Measurements from ENCODE around the gene SLC37A1.

SLC37A1 gene

DNA sequence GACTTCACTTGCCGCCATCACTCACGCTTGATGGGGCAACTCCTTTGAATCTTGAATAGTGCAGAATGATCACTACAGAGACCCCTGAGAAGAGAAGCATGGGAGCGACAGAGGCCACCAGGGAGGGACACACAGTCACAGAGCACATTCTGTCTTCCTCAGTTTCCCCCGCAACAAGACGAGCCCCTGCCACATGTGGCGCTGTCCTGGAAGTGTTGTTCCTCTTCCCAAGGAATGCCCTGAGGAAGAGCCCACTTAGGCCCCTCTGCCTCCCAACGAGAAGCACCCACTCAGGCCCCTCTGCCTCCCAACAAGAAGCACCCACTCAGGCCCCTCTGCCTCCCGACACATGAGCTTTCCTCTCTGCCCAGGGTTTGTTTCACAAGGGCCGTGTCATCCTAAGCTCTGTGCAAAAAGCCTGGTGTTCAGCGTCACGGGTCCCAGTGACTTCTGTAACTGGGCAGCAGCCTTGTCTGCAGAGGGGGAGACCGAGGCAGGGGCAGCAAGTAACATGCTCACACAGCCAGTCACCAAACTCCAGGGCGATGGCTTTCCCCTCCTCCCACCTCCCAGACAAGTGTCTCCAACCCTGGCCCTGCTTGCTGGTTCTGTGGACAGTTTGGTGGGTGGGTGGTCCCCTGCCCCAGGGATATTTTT lies 19.8 kb downstream of the SLC37A1 start:
- Histone ChIP-seq H3K4me1 (ENCODE audit: control insufficient read depth, insufficient read depth, low read length) (peaks cover 7% of the 10 kb centered on the region), H3K9ac (ENCODE audit: low read depth, low read length) (no peak overlapping the region), H3K36me3 (ENCODE audit: insufficient read depth, low read length) (no peaks in the 10 kb centered on the region), H3K4me2 (ENCODE audit: low read length) (peak overlapping the region; percentile 49), H3K4me3 (ENCODE audit: low read length) (no peak overlapping the region), H3K9me3 (replicated peaks; ENCODE audit: low read length) (no peaks in the 10 kb centered on the region), H3K27me3 (ENCODE audit: control insufficient read depth, insufficient read depth, low read length) (peaks cover 30% of the 10 kb centered on the region)

DNA sequence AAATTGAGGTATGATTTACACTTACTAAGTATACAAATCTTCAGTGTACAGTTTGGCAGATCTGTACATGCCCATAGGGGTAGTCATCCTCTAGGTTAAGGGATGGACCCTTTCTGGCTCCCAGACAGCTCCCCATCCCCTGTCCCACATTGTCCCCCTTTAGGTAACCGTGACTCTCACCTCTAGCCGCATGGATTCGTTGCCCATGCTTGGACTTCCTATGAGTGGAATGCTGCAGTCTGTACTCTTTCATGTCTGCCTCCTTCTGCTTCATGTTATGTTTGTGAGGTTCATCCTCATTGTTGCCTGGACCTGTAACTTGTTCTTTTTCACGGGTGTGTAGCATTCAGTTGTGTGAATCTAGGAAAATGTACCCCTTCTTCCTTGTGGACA lies 20.3 kb downstream of the SLC37A1 start:
- Histone ChIP-seq H3K9me3 (replicated peaks; ENCODE audit: low read length) (no peaks in the 10 kb centered on the region), H3K27me3 (ENCODE audit: control insufficient read depth, insufficient read depth, low read length) (peaks cover 30% of the 10 kb centered on the region), H3K9ac (ENCODE audit: low read depth, low read length) (no peak overlapping the region)

DNA sequence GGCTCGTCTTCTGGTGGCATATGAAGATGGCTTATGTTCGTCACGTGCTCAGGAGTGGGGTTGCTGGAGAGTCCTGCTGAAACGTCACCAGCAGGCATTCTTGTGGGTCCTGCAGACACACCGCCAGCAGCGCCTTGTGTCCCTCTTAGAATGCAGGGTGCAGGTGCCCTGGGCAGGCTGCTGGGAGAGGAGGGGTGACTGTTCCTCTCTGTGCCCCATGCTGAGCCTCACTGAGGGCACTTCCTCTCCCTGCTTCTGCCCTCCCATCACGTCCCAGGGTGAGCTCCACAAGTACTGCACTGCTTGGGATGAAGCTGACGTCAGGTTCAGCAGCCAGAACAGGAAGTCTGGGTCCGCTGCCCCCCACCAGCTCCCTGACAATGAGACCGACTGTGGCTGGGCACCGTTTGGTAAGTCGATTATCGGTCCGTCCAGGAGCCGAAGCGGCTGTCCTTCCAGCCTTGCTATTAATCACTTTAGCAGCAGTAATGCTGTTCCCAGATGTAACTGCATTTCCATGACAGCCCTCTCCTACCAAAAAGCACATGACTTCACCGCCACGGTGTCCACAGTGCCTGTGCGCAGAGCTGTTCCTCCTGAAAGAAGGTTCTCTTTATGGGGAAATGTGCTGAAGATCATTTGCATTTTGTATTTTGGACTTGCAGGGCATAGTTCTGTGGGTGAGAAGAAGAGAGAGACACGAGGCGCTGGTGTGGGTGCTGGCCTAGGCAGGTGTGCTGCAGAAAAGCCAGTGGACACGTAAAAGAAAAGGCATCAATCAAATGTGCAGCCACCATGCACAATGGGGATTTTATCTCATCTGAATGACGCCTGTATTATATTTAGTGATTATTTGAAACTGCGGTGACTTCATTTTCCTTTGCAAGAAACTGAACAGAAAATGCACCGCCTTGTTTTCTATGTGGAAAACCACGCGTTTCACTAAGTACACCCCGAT lies 21.0 kb downstream of the SLC37A1 start:
- H3K27me3 ChIP-seq (ENCODE audit: control insufficient read depth, insufficient read depth, low read length) = peaks cover 27% of the 10 kb centered on the region
- H3K9me3 ChIP-seq (replicated peaks; ENCODE audit: low read length) = no peaks in the 10 kb centered on the region
- no peaks in the 10 kb centered on the region for H3K36me3 ChIP-seq (ENCODE audit: insufficient read depth, low read length)
- no peak overlapping the region for H3K4me2 ChIP-seq (ENCODE audit: low read length)
- H3K9ac ChIP-seq (ENCODE audit: low read depth, low read length) = no peak overlapping the region
- H3K4me3 ChIP-seq (ENCODE audit: low read length) = no peak overlapping the region
- peaks cover 7% of the 10 kb centered on the region for H3K4me1 ChIP-seq (ENCODE audit: control insufficient read depth, insufficient read depth, low read length)

More for the DNA sequence above, 20.3 kb downstream of the SLC37A1 start:
- Histone ChIP-seq H3K4me1 (ENCODE audit: control insufficient read depth, insufficient read depth, low read length) (peaks cover 7% of the 10 kb centered on the region), H3K36me3 (ENCODE audit: insufficient read depth, low read length) (no peaks in the 10 kb centered on the region), H3K4me2 (ENCODE audit: low read length) (no peak overlapping the region), H3K4me3 (ENCODE audit: low read length) (no peak overlapping the region)

DNA sequence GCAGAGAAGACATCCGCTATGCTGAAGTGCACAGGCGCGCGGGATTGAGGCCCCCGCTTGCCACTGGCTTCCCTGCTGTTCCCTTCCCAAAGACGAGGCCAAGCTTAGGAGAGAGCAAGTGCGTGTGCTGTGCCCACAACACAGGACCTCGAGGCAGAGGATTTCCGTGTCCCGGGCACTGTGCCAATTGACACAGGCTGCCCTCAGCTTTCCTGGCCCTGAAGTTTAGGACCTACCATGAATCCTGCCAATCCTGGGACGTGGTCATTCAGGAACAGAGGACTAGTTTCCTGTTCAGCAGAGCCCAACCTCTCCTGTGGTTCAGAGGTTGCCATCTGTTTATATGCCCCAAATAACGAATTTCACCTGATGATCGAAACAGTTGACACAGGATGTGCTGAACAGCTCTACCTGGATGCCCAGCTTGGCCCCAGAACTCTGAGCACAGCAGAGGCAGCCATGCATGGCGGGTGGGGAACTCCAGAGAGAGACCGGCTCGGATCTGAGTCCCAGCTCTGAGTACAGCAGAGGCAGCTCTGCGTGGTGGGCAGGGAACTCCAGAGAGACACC lies 22.0 kb downstream of the SLC37A1 start:
- Histone ChIP-seq H3K36me3 (ENCODE audit: insufficient read depth, low read length) (no peaks in the 10 kb centered on the region), H3K4me3 (ENCODE audit: low read length) (no peak overlapping the region), H3K9ac (ENCODE audit: low read depth, low read length) (no peak overlapping the region)

DNA sequence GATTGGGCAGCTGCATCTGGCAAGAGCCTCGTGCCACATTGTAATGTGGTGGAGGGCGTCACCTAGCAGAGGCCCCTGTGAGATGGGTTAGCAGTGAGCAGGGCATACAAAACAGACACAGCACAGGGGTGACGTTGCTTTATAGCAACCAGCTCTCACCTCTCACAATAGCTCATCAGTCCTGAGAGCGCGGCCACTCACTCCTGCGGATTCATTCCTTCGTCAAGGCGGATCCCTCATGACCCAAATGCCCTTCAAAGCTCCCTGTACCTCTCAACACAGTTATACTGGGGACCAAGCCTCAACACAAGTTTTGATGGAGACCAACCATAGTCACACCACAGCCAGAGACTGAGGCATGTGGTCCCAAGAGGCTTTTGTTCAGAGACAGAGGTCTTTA lies 22.9 kb downstream of the SLC37A1 start:
- H3K27me3 ChIP-seq (ENCODE audit: control insufficient read depth, insufficient read depth, low read length) = peaks cover 9% of the 10 kb centered on the region
- peaks cover 7% of the 10 kb centered on the region for H3K4me1 ChIP-seq (ENCODE audit: control insufficient read depth, insufficient read depth, low read length)
- H3K9me3 ChIP-seq (replicated peaks; ENCODE audit: low read length) = no peaks in the 10 kb centered on the region
- no peak overlapping the region for H3K4me2 ChIP-seq (ENCODE audit: low read length)
- no peak overlapping the region for H3K9ac ChIP-seq (ENCODE audit: low read depth, low read length)
- no peak overlapping the region for H3K4me3 ChIP-seq (ENCODE audit: low read length)
- no peaks in the 10 kb centered on the region for H3K36me3 ChIP-seq (ENCODE audit: insufficient read depth, low read length)

More for the DNA sequence above, 22.0 kb downstream of the SLC37A1 start:
- peaks cover 7% of the 10 kb centered on the region for H3K4me1 ChIP-seq (ENCODE audit: control insufficient read depth, insufficient read depth, low read length)
- no peaks in the 10 kb centered on the region for H3K9me3 ChIP-seq (replicated peaks; ENCODE audit: low read length)
- H3K4me2 ChIP-seq (ENCODE audit: low read length) = no peak overlapping the region
- H3K27me3 ChIP-seq (ENCODE audit: control insufficient read depth, insufficient read depth, low read length) = peaks cover 18% of the 10 kb centered on the region

DNA sequence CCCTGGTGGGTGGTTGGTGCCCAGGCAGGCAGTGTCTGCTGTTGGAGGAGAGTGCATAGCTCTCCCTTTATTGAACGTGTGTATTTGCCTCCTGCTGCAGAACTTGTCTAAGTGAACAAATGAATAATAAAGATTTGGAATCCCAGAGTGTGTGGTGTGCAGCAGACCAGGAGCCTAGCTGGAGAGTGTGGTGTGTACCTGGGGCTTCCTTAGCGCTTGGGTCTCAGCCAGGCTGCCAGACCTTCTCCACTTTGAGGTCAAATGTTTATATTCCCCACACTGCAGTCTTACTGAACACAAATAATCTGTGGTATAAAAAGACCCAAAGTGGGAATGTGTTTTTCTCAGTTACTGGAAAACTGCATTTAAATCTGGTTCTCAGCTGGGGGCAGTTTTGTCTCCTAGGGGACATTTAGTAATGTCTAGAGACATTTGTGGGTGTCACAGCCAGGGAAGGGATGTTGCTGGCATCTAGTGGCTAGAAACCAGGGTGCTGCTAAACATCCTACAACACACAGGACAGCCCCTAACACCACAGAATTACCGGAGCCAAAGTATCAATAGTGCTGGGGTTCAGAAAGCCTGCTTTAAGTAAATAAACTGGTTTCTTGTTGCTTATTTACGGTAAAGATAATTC lies 23.6 kb downstream of the SLC37A1 start:
- no peaks in the 10 kb centered on the region for H3K36me3 ChIP-seq (ENCODE audit: insufficient read depth, low read length)

DNA sequence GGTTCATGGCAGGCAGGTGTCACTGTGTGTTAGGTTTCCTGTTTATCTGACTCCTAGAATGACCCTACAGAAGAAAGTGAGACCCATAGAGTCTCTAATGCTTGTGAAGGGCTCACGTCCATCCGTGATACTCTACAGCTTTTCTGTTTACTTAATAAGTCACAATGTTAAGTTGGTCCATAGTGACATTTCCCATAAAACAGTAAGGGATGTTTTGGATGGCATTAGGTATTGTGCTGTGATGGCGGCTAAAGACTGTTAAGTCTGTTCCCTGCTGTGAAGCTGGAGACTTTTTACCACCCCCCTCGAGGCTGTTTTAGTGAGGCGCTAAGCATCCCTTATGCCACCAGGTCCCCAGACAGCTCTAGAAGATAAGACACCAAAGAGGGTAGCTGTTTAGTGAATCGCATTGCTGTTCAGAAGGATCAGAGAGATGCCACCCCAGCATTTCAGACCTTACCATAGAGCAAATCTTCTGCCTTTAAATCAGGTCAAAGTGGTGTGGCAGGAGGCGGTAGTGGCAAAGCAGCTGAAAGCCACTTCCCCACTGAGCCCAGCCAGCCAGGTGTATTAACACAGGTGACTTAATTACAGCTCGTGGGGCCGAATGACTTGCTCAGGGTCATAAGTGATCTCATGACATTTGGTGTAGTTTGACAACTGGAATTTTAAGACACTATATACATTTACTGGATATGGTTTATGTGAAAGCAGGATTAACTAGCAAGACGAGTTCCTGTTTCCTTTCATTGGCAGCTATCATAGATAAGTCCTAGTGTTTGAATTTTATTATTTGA lies 25.0 kb downstream of the SLC37A1 start:
- H3K9ac ChIP-seq (ENCODE audit: low read depth, low read length) = no peak overlapping the region
- no peak overlapping the region for H3K4me2 ChIP-seq (ENCODE audit: low read length)
- no peaks in the 10 kb centered on the region for H3K36me3 ChIP-seq (ENCODE audit: insufficient read depth, low read length)
- no peaks in the 10 kb centered on the region for H3K9me3 ChIP-seq (replicated peaks; ENCODE audit: low read length)
- no peaks in the 10 kb centered on the region for H3K4me1 ChIP-seq (ENCODE audit: control insufficient read depth, insufficient read depth, low read length)
- H3K4me3 ChIP-seq (ENCODE audit: low read length) = no peak overlapping the region
- no peaks in the 10 kb centered on the region for H3K27me3 ChIP-seq (ENCODE audit: control insufficient read depth, insufficient read depth, low read length)

More for the DNA sequence above, 23.6 kb downstream of the SLC37A1 start:
- peaks cover 7% of the 10 kb centered on the region for H3K4me1 ChIP-seq (ENCODE audit: control insufficient read depth, insufficient read depth, low read length)
- no peak overlapping the region for H3K4me3 ChIP-seq (ENCODE audit: low read length)
- H3K9ac ChIP-seq (ENCODE audit: low read depth, low read length) = no peak overlapping the region
- H3K27me3 ChIP-seq (ENCODE audit: control insufficient read depth, insufficient read depth, low read length) = peaks cover 8% of the 10 kb centered on the region
- H3K4me2 ChIP-seq (ENCODE audit: low read length) = no peak overlapping the region
- H3K9me3 ChIP-seq (replicated peaks; ENCODE audit: low read length) = no peaks in the 10 kb centered on the region

DNA sequence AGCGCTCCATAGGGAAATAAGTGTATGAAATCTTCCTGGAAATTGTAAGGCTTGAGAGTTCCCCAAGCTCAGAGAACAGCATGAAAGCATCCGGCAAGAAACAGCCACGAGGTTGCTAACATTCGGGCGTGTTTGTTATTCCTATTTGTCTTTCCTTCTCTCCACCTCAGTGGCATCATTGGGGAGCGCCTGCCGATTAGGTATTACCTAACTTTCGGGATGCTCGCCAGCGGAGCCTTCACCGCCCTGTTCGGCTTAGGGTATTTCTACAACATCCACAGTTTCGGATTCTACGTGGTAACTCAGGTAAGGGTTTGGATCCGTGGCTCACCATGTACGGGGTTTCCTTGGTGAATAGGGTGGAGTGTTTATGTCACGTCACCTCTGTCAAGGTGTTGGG lies 25.7 kb downstream of the SLC37A1 start:
- H3K4me2 ChIP-seq (ENCODE audit: low read length) = no peak overlapping the region
- H3K4me3 ChIP-seq (ENCODE audit: low read length) = no peak overlapping the region
- H3K4me1 ChIP-seq (ENCODE audit: control insufficient read depth, insufficient read depth, low read length) = no peaks in the 10 kb centered on the region
- no peaks in the 10 kb centered on the region for H3K9me3 ChIP-seq (replicated peaks; ENCODE audit: low read length)
- H3K27me3 ChIP-seq (ENCODE audit: control insufficient read depth, insufficient read depth, low read length) = no peaks in the 10 kb centered on the region
- H3K36me3 ChIP-seq (ENCODE audit: insufficient read depth, low read length) = no peaks in the 10 kb centered on the region
- H3K9ac ChIP-seq (ENCODE audit: low read depth, low read length) = no peak overlapping the region

DNA sequence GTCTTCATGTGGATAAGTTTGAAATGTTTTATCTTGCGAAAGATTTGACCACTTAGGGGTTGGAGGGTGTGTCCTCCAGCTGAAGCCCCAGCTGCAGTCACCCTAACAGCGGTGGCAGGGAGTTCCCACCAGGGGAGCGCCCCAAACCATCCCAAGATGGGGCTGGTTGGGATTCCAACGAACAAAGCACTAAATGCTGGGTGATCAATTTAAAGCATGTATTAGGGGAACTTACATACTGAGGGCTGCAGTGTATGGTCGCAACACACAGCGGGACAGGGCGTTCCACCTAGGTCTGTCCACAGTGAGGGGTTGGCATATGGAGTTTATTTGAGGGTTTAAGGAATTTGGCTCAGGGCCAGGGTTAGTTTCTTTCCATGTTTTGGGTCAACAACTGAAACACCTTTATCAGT lies 26.3 kb downstream of the SLC37A1 start:
- H3K36me3 ChIP-seq (ENCODE audit: insufficient read depth, low read length) = no peaks in the 10 kb centered on the region
- H3K4me2 ChIP-seq (ENCODE audit: low read length) = no peak overlapping the region
- no peak overlapping the region for H3K9ac ChIP-seq (ENCODE audit: low read depth, low read length)
- H3K27me3 ChIP-seq (ENCODE audit: control insufficient read depth, insufficient read depth, low read length) = no peaks in the 10 kb centered on the region
- H3K9me3 ChIP-seq (replicated peaks; ENCODE audit: low read length) = no peaks in the 10 kb centered on the region
- no peak overlapping the region for H3K4me3 ChIP-seq (ENCODE audit: low read length)
- no peaks in the 10 kb centered on the region for H3K4me1 ChIP-seq (ENCODE audit: control insufficient read depth, insufficient read depth, low read length)

DNA sequence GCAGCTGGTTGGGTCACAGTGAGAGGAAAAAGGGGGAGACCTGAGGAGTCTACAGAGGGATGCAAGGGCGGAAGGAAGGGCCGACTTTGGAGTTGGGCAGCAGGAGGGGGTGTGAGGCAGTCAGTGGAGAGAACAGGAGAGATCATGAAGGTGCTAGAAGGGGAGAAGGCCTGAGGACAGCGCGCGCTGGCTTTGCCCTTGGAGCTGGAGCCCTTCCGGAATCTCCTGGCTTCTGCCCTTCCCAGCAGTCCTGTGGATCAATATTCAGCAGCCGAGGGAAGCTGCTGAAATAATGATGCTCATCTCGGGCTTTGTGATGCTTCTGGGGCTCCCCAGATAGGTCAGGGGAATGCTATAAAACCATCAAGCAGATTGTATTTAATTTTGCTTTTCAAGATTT lies 26.7 kb downstream of the SLC37A1 start:
- Histone ChIP-seq H3K36me3 (ENCODE audit: insufficient read depth, low read length) (no peaks in the 10 kb centered on the region), H3K27me3 (ENCODE audit: control insufficient read depth, insufficient read depth, low read length) (peaks cover 4% of the 10 kb centered on the region), H3K9me3 (replicated peaks; ENCODE audit: low read length) (no peaks in the 10 kb centered on the region), H3K9ac (ENCODE audit: low read depth, low read length) (no peak overlapping the region), H3K4me1 (ENCODE audit: control insufficient read depth, insufficient read depth, low read length) (no peaks in the 10 kb centered on the region), H3K4me3 (ENCODE audit: low read length) (no peak overlapping the region), H3K4me2 (ENCODE audit: low read length) (no peak overlapping the region)

Measured in skeletal muscle satellite cell (primary cell).